ENCODE data around the gene PCMT1. TPM values are rescaled to one million over a fixed set of nuclear protein-coding genes. Genes with fewer than 3 reads are reported as not detected.

The PCMT1 gene
- total and polyA plus RNA-seq, 9 of the 15 experiments (the other 6 are each of a cell fraction or from before 2014, with no cell fraction given): 217 to 541 (median 327) TPM

GRCh38 chr6:149750136-149750609 is 632 bp downstream of the PCMT1 start:
- peak; percentile 42 for FAIRE-seq
- Histone ChIP-seq H3K9ac (ENCODE audit: insufficient read depth in 1 of 2, low read depth in 2 of 2, low read length in 2 of 2) (peak overlapping the region; percentile 96 to 99), H3K9me1 (ENCODE audit: control insufficient read depth, insufficient read depth, low read length) (no peaks in the 10 kb centered on the region), H3K27ac (ENCODE audit: extremely low read depth, low read depth, low read length) (peak overlapping the region; percentile 96), H2AFZ (ENCODE audit: low read depth, low read length) (peak overlapping the region; percentile 93), H4K20me1 (replicated peaks; ENCODE audit: control insufficient read depth, insufficient read depth, low read length) (peaks cover 13% of the 10 kb centered on the region; the same call in 1 of the 2 replicates), H3K4me3 (peak overlapping the region; percentile 97), H3K9me3 (replicated peaks; ENCODE audit: control insufficient read depth, insufficient read depth, low read depth, low read length) (0 out of 2 replicates have a peak, but pooled peaks cover 2% of the 10 kb centered on the region), H3K27me3 (ENCODE audit: control insufficient read depth in 2 of 2, insufficient read depth in 2 of 2, low read length in 2 of 2) (no peaks in the 10 kb centered on the region), H3K4me1 (replicated peaks in 1 of 2; ENCODE audit: control insufficient read depth in 2 of 2, insufficient read depth in 2 of 2, low read length in 2 of 2) (peaks cover 32 to 33% of the 10 kb centered on the region in 2 experiments), H3K4me2 (ENCODE audit: insufficient read depth, low read length) (peak overlapping the region; percentile 94), H3K79me2 (ENCODE audit: control insufficient read depth, insufficient read depth, low read length) (peaks cover 75% of the 10 kb centered on the region), H3K36me3 (ENCODE audit: control insufficient read depth, insufficient read depth, low read length) (peaks cover 33% of the 10 kb centered on the region; the same call in 2 of the 3 replicates)
- no TSS peak for BruUV-seq (replicated peaks)
- intact Hi-C loops (cut with micrococcal nuclease): loop anchor here (5.0 kb wide), 1 partner anchor 33 kb away; the partner anchor contains the start of gene LATS1
- ChIA-PET POLR2A (interaction anchor here (0.6 to 2.8 kb wide), 16 partner anchors 9 to 486 kb away, joined by 3 to 13 read pairs (median 3); partner anchors contain the start of genes KATNA1, LATS1 and PPIL4), CTCF (ENCODE audit: low intra/inter-chr PET ratio) (interaction anchor here (1.1 kb wide), 1 partner anchor 27 kb away, joined by 4 read pairs; no protein-coding TSS in a partner anchor)
- ATAC-seq: peak; percentile 66
- under 1% methylated on average over 24 of the region's 25 CpGs for WGBS (ENCODE audit: insufficient coverage, low coverage, missing lambda C conversion rate)
- in situ Hi-C loops (cut with MboI): no loop called here
- DNase-seq (ENCODE audit: extremely low read depth in 1 of 4, low spot score in 3 of 4): peak; percentile 78 to 92 (median 82)
- 0 out of 2 replicates have a peak, but pooled peaks have one; percentile 23 for TF ChIP-seq JUN (IDR thresholded peaks at IDR 0.05; ENCODE audit: borderline replicate concordance, low read depth, low read length)
- no peak; the same call in none of the 2 replicates for TF ChIP-seq JUN (CRISPR knock-in tag; IDR thresholded peaks at IDR 0.05; ENCODE audit: borderline replicate concordance)
- TF ChIP-seq E2F6 (IDR thresholded peaks at IDR 0.05; ENCODE audit: borderline replicate concordance in 1 of 2, extremely low read depth in 1 of 2, insufficient read depth in 1 of 2, insufficient read length in 1 of 2, low read depth in 1 of 2, low read length in 1 of 2, poor library complexity in 1 of 2, severe bottlenecking in 1 of 2): peak; percentile 12 to 76
- TF ChIP-seq SP1 (CRISPR knock-in tag; IDR thresholded peaks at IDR 0.05): peak; percentile 40
- TF ChIP-seq ZNF766 (CRISPR knock-in tag; conservative IDR thresholded peaks at IDR 0.05): peak; percentile 92
- TF ChIP-seq HMGN3 (IDR thresholded peaks at IDR 0.05; ENCODE audit: borderline replicate concordance, extremely low read depth, insufficient read length, low read depth, low read length): no peak
- TF ChIP-seq NFIC (IDR thresholded peaks at IDR 0.05): 0 out of 2 replicates have a peak, but pooled peaks have one; percentile 26
- peak; percentile 60 for TF ChIP-seq SMARCA4 (IDR thresholded peaks at IDR 0.05)
- no peak for TF ChIP-seq TRIM28 (IDR thresholded peaks at IDR 0.05)
- peak; percentile 95 for TF ChIP-seq ZBTB5 (IDR thresholded peaks at IDR 0.05)
- TF ChIP-seq FOXJ2 (tag; IDR thresholded peaks at IDR 0.05): 0 out of 2 replicates have a peak, but pooled peaks have one; percentile 34
- peak; percentile 84 for TF ChIP-seq ZEB2 (IDR thresholded peaks at IDR 0.05)
- peak; percentile 59; the same call in 1 of the 2 replicates for TF ChIP-seq MECOM (CRISPR knock-in tag; IDR thresholded peaks at IDR 0.05)
- TF ChIP-seq ZNF57 (CRISPR knock-in tag; IDR thresholded peaks at IDR 0.05): peak; percentile 76; the same call in 1 of the 2 replicates
- TF ChIP-seq KDM1A (IDR thresholded peaks at IDR 0.05): peak; percentile 53 to 69; a peak in 3 of 4 replicates
- TF ChIP-seq CTBP1 (IDR thresholded peaks at IDR 0.05; ENCODE audit: borderline replicate concordance): peak; percentile 97
- TF ChIP-seq FOXO4 (CRISPR knock-in tag; IDR thresholded peaks at IDR 0.05): no peak
- TF ChIP-seq EP300 (IDR thresholded peaks at IDR 0.05; ENCODE audit: low read length): peak; percentile 24
